Activated T-helper 1 cell treated with anti-CD3 and anti-CD28 coated beads, Interleukin-12 subunit alpha, Interleukin-12 subunit beta, Interleukin-2, Interleukin-4 antibody, amounts not matched to agents 30 ng/mL and 10 ng/mL and 1 ng/mL, durations not matched to agents 14 hours and 24 hours and 36 hours (primary cell): ENCODE results near the gene WFDC12. TPM values are rescaled to one million over a fixed set of nuclear protein-coding genes. Genes with fewer than 3 reads are reported as not detected.
"Not testable (repeated sequence)": the region's sequence is repeated elsewhere in the genome, so short reads cannot be mapped to it uniquely, and the experiment has no call there.

Experiments used
- DNase-seq: peaks from one replicate; pipeline ENCODE4 v3.0.0; 2021; ENCODE audit warnings: low spot score
- H3K27ac Mint-ChIP-seq: one replicate; pipeline ENCODE4 v1.8.0; 2021; ENCODE audit warnings: mild to moderate bottlenecking, mixed read lengths
- H3K27me3 Mint-ChIP-seq: one replicate; pipeline ENCODE4 v1.8.0; 2022; ENCODE audit warnings: mild to moderate bottlenecking, moderate library complexity, mixed read lengths; ENCODE audit not compliant: insufficient read depth
- H3K36me3 Mint-ChIP-seq: one replicate; pipeline ENCODE4 v1.8.0; 2021; ENCODE audit warnings: low read depth, mixed read lengths
- H3K4me1 Mint-ChIP-seq: one replicate; pipeline ENCODE4 v1.8.0; 2021; ENCODE audit warnings: low read depth, mixed read lengths
- H3K4me3 Mint-ChIP-seq: one replicate; pipeline ENCODE4 v1.8.0; 2021; ENCODE audit warnings: mild to moderate bottlenecking, moderate library complexity, mixed read lengths
- H3K9me3 Mint-ChIP-seq: one replicate; pipeline ENCODE4 v1.8.0; 2021; ENCODE audit warnings: mixed read lengths
- intact Hi-C: fragments of 100-400 bp; cut with micrococcal nuclease; formaldehyde crosslinking; loops from one replicate; pipeline ENCODE4 v1.15.1; 2024
- total RNA-seq: library from RNA; stranded (reverse); gene quantifications from 2 replicates; pipeline ENCODE4 v1.2.3, GENCODE V29; 2022

Gene WFDC12
- total RNA-seq, 1 donor from 2014 or later: not detected

- intact Hi-C loops: loop anchor here (10.0 kb wide), 1 partner anchor 85 kb away; the partner anchor contains the start of gene SEMG2
- not testable (repeated sequence) for H3K27ac Mint-ChIP-seq, H3K4me1 Mint-ChIP-seq, H3K9me3 Mint-ChIP-seq, H3K4me3 Mint-ChIP-seq, H3K27me3 Mint-ChIP-seq, H3K36me3 Mint-ChIP-seq, DNase-seq
These were observed 15.6 kb upstream of the WFDC12 start for GRCh38 chr20:45139733-45140375.

- Mint-ChIP-seq H3K36me3 (no peaks in the 10 kb centered on the region), H3K9me3 (no peaks in the 10 kb centered on the region), H3K4me3 (no peak overlapping the region), H3K4me1 (no peaks in the 10 kb centered on the region), H3K27me3 (peaks cover 10% of the 10 kb centered on the region), H3K27ac (no peak overlapping the region)
- intact Hi-C loops: loop anchor here (1.0 to 10.0 kb wide), 2 partner anchors 86 to 153 kb away; partner anchors contain the start of gene SEMG2
- DNase-seq: peak; percentile 46
These were observed 14.5 kb upstream of the WFDC12 start for GRCh38 chr20:45138561-45139300.

GRCh38 chr20:45136911-45137310, 12.6 kb upstream of the WFDC12 start:
- Mint-ChIP-seq H3K36me3 (no peaks in the 10 kb centered on the region), H3K27ac (no peak overlapping the region)
- intact Hi-C loops: loop anchor here (10.0 kb wide), 1 partner anchor 88 kb away; the partner anchor contains the start of gene SEMG2

GRCh38 chr20:45128099-45128498, 3.8 kb upstream of the WFDC12 start:
- Mint-ChIP-seq H3K4me1 (no peaks in the 10 kb centered on the region), H3K9me3 (no peaks in the 10 kb centered on the region), H3K36me3 (no peaks in the 10 kb centered on the region), H3K4me3 (no peak overlapping the region), H3K27ac (no peak overlapping the region), H3K27me3 (peaks cover 42% of the 10 kb centered on the region)
- intact Hi-C loops: no loop called here
- DNase-seq: no peak

More at GRCh38 chr20:45136911-45137310, 12.6 kb upstream of the WFDC12 start:
- H3K4me1 Mint-ChIP-seq: no peaks in the 10 kb centered on the region
- DNase-seq: no peak
- H3K9me3 Mint-ChIP-seq: no peaks in the 10 kb centered on the region
- no peak overlapping the region for H3K4me3 Mint-ChIP-seq
- H3K27me3 Mint-ChIP-seq: peaks cover 22% of the 10 kb centered on the region

GRCh38 chr20:45121388-45121787, 2.9 kb downstream of the WFDC12 start:
- Mint-ChIP-seq H3K27ac (no peak overlapping the region), H3K4me1 (no peaks in the 10 kb centered on the region), H3K9me3 (no peaks in the 10 kb centered on the region), H3K27me3 (peaks cover 33% of the 10 kb centered on the region), H3K4me3 (no peak overlapping the region), H3K36me3 (no peaks in the 10 kb centered on the region)
- no peak for DNase-seq
- intact Hi-C loops: no loop called here

GRCh38 chr20:45119556-45120266, 4.6 kb downstream of the WFDC12 start:
- Mint-ChIP-seq H3K27ac (no peak overlapping the region), H3K36me3 (no peaks in the 10 kb centered on the region), H3K27me3 (peaks cover 23% of the 10 kb centered on the region), H3K4me1 (no peaks in the 10 kb centered on the region), H3K9me3 (no peaks in the 10 kb centered on the region), H3K4me3 (no peak overlapping the region)
- intact Hi-C loops: no loop called here
- DNase-seq: no peak

GRCh38 chr20:45118028-45118427, 6.2 kb downstream of the WFDC12 start:
- intact Hi-C loops: no loop called here
- no peak overlapping the region for H3K4me3 Mint-ChIP-seq
- no peak for DNase-seq
- no peak overlapping the region for H3K27ac Mint-ChIP-seq
- no peaks in the 10 kb centered on the region for H3K9me3 Mint-ChIP-seq
- peaks cover 20% of the 10 kb centered on the region for H3K27me3 Mint-ChIP-seq
- H3K36me3 Mint-ChIP-seq: no peaks in the 10 kb centered on the region
- no peaks in the 10 kb centered on the region for H3K4me1 Mint-ChIP-seq

GRCh38 chr20:45117581-45117980, 6.7 kb downstream of the WFDC12 start:
- Mint-ChIP-seq H3K9me3 (no peaks in the 10 kb centered on the region), H3K4me3 (no peak overlapping the region), H3K36me3 (no peaks in the 10 kb centered on the region), H3K4me1 (no peaks in the 10 kb centered on the region), H3K27ac (no peak overlapping the region), H3K27me3 (peaks cover 19% of the 10 kb centered on the region)
- no peak for DNase-seq
- intact Hi-C loops: no loop called here

GRCh38 chr20:45115829-45116228, 8.4 kb downstream of the WFDC12 start:
- no peaks in the 10 kb centered on the region for H3K4me1 Mint-ChIP-seq
- no peak for DNase-seq
- H3K9me3 Mint-ChIP-seq: no peaks in the 10 kb centered on the region
- H3K27ac Mint-ChIP-seq: no peak overlapping the region
- intact Hi-C loops: no loop called here
- H3K27me3 Mint-ChIP-seq: peaks cover 16% of the 10 kb centered on the region
- H3K4me3 Mint-ChIP-seq: no peak overlapping the region
- H3K36me3 Mint-ChIP-seq: no peaks in the 10 kb centered on the region

- intact Hi-C loops: no loop called here
- Mint-ChIP-seq H3K27ac (no peak overlapping the region), H3K36me3 (no peaks in the 10 kb centered on the region), H3K27me3 (peaks cover 16% of the 10 kb centered on the region), H3K4me1 (no peaks in the 10 kb centered on the region), H3K4me3 (no peak overlapping the region), H3K9me3 (no peaks in the 10 kb centered on the region)
- DNase-seq: no peak
These were observed 8.9 kb downstream of the WFDC12 start for GRCh38 chr20:45115386-45115774.

GRCh38 chr20:45114465-45115385, 9.5 kb downstream of the WFDC12 start, which contains the start of gene WFDC5:
Gene WFDC5, minus strand, starts transcription at chr20:45115174. Its CDS starts 91 bp downstream, at chr20:45115083.
- no peaks in the 10 kb centered on the region for H3K4me1 Mint-ChIP-seq
- no peak within 1 kb of the TSS for H3K4me3 Mint-ChIP-seq
- intact Hi-C loops: no loop called here
- peaks cover 13% of the 10 kb centered on the region for H3K27me3 Mint-ChIP-seq
- H3K27ac Mint-ChIP-seq: no peak within 1 kb of the TSS
- no peaks in the 10 kb centered on the region for H3K9me3 Mint-ChIP-seq
- H3K36me3 Mint-ChIP-seq: no peaks in the 10 kb centered on the region
- no peak for DNase-seq

- no peak for DNase-seq
- Mint-ChIP-seq H3K4me3 (no peak overlapping the region), H3K27ac (no peak overlapping the region), H3K9me3 (no peaks in the 10 kb centered on the region), H3K27me3 (peaks cover 9% of the 10 kb centered on the region), H3K4me1 (no peaks in the 10 kb centered on the region), H3K36me3 (no peaks in the 10 kb centered on the region)
- intact Hi-C loops: no loop called here
These were observed 10.4 kb downstream of the WFDC12 start for GRCh38 chr20:45113865-45114264.
